Stomach (tissue), 4 donors: ENCODE data around the gene RGS3.

Experiments used
- POLR2A ChIP-seq, 4 donors: fragments of 450-650 bp; IDR thresholded peaks; one replicate each; pipeline ENCODE4 v1.6.1; 2016; ENCODE audit warnings: antibody characterized with exemption in 4 of 4, control low read depth in 2 of 4, mild to moderate bottlenecking in 1 of 4, moderate library complexity in 1 of 4
- TF ChIP-seq, protein P1 (sequence below), 7 experiments: fragments of 450-650 bp in 4 of 7; fragments of 200-600 bp in 3 of 7; sonication (generic) in 3 of 7; IDR thresholded peaks; one replicate each; pipeline ENCODE4 v1.5.1; 2016 to 2019; ENCODE audit warnings: antibody characterized with exemption in 7 of 7, control low read depth in 2 of 7, mild to moderate bottlenecking in 1 of 7

DNA sequence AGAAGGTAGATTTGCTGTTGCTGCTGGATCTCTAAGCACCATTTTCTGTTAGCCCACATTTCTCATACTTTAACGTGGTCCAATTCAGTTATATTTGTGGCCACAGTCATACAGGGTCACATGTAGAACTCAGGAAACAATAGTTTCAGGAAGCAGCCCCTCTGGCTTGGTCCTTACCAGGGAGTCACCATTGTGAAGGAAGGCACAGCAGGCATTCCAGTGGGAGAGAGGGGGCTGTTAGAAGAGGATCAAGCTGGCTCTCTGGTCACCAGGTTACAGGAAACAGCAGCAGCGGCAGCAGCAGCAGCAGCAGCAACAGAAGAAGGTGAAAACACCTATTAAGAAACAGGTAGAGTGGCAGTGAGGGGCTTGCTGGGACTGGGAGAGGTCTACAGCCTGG lies 38.5 kb upstream of the RGS3 start:
- TF ChIP-seq, protein P1, sequence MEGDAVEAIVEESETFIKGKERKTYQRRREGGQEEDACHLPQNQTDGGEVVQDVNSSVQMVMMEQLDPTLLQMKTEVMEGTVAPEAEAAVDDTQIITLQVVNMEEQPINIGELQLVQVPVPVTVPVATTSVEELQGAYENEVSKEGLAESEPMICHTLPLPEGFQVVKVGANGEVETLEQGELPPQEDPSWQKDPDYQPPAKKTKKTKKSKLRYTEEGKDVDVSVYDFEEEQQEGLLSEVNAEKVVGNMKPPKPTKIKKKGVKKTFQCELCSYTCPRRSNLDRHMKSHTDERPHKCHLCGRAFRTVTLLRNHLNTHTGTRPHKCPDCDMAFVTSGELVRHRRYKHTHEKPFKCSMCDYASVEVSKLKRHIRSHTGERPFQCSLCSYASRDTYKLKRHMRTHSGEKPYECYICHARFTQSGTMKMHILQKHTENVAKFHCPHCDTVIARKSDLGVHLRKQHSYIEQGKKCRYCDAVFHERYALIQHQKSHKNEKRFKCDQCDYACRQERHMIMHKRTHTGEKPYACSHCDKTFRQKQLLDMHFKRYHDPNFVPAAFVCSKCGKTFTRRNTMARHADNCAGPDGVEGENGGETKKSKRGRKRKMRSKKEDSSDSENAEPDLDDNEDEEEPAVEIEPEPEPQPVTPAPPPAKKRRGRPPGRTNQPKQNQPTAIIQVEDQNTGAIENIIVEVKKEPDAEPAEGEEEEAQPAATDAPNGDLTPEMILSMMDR (IDR thresholded peaks at IDR 0.05), result no peak
- no peak for TF ChIP-seq POLR2A (IDR thresholded peaks at IDR 0.05)
